PFSK-1 (cell line): ENCODE results near the gene LTF.

ENCODE experiments used
- FOXP2 ChIP-seq: optimal IDR thresholded peaks from 2 replicates; pipeline ENCODE3; 2011; ENCODE audit warnings: borderline replicate concordance, control low read depth, inconsistent platforms; ENCODE audit not compliant: insufficient read depth; ENCODE audit errors: extremely low read length, extremely low read depth
- POLR2AphosphoS5 ChIP-seq: IDR thresholded peaks from 2 replicates; pipeline ENCODE4 v1.6.1; 2012; ENCODE audit warnings: low read depth, mild to moderate bottlenecking, control low read depth, low read length, moderate library complexity
- SIN3A ChIP-seq: IDR thresholded peaks from 2 replicates; pipeline ENCODE4 v1.6.1; 2012; ENCODE audit warnings: mild to moderate bottlenecking, low read length, moderate library complexity, borderline replicate concordance; ENCODE audit not compliant: insufficient read depth
- TAF1 ChIP-seq: IDR thresholded peaks from 2 replicates; pipeline ENCODE4 v1.6.1; 2012; ENCODE audit warnings: low read length, control low read depth, borderline replicate concordance; ENCODE audit not compliant: insufficient read depth
- TF ChIP-seq, protein P1 (sequence below), 2 experiments: IDR thresholded peaks; 2 replicates each; pipeline versions ENCODE4 v1.6.1 to v1.8.0; 2011 to 2012; ENCODE audit warnings: low read depth in 2 of 2, low read length in 2 of 2, control low read depth in 1 of 2, inconsistent platforms in 1 of 2, mild to moderate bottlenecking in 1 of 2, moderate library complexity in 1 of 2; ENCODE audit not compliant: insufficient read depth in 1 of 2

Gene LTF

DNA sequence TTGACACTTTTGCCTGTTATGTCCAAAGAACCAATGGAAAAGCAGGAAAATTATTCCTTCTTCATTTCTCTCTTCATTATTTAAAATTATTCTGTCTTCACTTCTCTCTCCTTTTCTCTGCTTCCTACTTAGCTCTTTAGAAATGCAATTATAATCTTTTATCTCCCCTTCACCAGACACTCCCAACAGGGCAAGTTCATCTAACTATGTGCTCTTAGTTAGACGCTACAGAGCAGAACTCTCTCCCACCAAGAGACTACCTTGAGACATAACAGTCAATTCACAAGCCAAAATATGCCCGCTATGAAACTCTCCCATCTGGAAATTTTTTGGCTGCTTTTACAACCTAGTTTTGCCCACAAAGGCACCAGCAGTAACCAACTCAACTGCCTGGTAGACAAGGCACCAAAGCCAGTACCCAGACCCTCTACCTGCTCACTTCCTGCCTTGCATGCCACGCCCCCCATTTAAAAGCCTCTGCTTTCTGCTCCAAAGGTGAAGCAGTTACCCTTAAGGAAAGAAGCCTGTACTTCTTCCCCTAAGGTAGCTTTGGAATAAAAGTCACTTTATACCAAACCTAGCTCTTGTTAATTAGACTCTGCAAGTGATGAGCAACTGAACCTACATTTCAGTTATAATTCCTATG, 29.5 kb downstream of the LTF start:
- TF ChIP-seq FOXP2 (no peak), POLR2AphosphoS5 (no peak), SIN3A (no peak), TAF1 (no peak)
- TF ChIP-seq, protein P1, sequence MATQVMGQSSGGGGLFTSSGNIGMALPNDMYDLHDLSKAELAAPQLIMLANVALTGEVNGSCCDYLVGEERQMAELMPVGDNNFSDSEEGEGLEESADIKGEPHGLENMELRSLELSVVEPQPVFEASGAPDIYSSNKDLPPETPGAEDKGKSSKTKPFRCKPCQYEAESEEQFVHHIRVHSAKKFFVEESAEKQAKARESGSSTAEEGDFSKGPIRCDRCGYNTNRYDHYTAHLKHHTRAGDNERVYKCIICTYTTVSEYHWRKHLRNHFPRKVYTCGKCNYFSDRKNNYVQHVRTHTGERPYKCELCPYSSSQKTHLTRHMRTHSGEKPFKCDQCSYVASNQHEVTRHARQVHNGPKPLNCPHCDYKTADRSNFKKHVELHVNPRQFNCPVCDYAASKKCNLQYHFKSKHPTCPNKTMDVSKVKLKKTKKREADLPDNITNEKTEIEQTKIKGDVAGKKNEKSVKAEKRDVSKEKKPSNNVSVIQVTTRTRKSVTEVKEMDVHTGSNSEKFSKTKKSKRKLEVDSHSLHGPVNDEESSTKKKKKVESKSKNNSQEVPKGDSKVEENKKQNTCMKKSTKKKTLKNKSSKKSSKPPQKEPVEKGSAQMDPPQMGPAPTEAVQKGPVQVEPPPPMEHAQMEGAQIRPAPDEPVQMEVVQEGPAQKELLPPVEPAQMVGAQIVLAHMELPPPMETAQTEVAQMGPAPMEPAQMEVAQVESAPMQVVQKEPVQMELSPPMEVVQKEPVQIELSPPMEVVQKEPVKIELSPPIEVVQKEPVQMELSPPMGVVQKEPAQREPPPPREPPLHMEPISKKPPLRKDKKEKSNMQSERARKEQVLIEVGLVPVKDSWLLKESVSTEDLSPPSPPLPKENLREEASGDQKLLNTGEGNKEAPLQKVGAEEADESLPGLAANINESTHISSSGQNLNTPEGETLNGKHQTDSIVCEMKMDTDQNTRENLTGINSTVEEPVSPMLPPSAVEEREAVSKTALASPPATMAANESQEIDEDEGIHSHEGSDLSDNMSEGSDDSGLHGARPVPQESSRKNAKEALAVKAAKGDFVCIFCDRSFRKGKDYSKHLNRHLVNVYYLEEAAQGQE (IDR thresholded peaks at IDR 0.05; ENCODE audit: insufficient read depth in 1 of 2, low read depth in 2 of 2, low read length in 2 of 2): no peak

DNA sequence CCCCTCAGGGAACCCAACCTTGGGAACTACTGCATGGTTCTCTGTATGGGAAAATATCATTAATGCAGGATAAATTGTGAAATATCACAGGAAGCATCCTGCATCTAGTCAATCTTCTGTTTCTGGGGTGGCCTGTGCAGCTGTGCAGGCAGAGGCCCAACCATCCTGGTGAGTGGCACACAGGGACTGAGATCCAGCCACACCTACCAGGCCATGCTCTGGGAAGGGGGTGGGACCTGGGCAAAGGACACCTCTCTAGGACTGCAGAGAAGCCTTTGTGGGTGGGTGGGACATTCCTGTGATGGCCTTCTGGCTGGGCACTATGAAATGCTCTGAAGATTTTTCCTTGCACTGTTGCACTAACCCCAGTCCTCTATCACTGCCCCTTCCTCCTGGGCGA, 30.9 kb downstream of the LTF start:
- TF ChIP-seq, protein P1 (IDR thresholded peaks at IDR 0.05; ENCODE audit: insufficient read depth in 1 of 2, low read depth in 2 of 2, low read length in 2 of 2): no peak
- TF ChIP-seq FOXP2 (no peak), TAF1 (no peak), POLR2AphosphoS5 (no peak), SIN3A (no peak)

DNA sequence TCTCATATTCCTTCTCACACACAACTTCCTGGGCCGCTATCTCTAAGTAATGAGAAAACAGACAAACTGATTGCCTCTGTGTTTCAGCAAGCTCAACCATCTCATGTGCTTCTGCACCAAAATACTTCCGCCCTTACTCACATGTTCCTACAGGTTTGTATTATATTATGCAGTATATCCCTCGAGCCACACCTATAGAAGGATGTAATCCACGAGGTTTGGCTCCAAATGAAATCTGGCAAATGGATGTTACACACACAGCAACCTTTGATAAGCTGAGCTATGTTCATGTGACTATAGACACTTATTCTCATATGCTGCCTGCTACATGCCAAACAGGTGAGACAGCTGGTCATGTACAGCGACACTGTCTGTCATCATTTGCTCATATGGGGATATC, 35.0 kb downstream of the LTF start:
- TF ChIP-seq POLR2AphosphoS5: no peak
- TF ChIP-seq FOXP2: no peak
- TF ChIP-seq, protein P1 (IDR thresholded peaks at IDR 0.05; ENCODE audit: insufficient read depth in 1 of 2, low read depth in 2 of 2, low read length in 2 of 2): no peak
- no peak for TF ChIP-seq SIN3A
- no peak for TF ChIP-seq TAF1

DNA sequence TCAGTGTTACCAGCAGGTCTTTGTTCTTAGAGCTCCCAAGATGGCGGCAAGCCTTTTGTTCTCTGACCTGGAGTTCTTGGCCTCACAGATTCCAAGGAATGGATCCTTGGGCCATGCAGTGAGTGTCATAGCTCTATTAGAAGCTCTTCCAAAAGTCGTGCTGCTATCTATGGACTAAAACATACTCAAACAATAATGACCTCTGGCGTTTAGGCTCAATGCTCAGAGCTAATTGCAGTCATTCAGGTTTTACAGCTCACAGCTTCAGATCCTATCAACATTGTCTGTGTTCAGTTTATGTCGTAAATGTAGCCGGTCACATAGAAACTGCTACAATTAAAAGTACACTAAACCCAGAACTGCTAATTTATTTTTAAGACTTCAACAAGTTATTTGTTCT, 35.5 kb downstream of the LTF start:
- no peak for TF ChIP-seq FOXP2
- no peak for TF ChIP-seq SIN3A
- no peak for TF ChIP-seq TAF1
- TF ChIP-seq, protein P1 (IDR thresholded peaks at IDR 0.05; ENCODE audit: insufficient read depth in 1 of 2, low read depth in 2 of 2, low read length in 2 of 2): no peak
- no peak for TF ChIP-seq POLR2AphosphoS5
